SK-N-SH treated with all-trans-retinoic acid at 6 μM for 48 hours (cell line): ENCODE measurements around the gene AR.

Source experiments
- ATAC-seq: fragments of 200-7000 bp; cut with Tn5 transposase; 3 replicates; pipeline ENCODE4 v1.9.1; 2020; ENCODE audit warnings: mild to moderate bottlenecking, moderate library complexity
- ARNTL ChIP-seq: fragments of 450-650 bp; formaldehyde crosslinking; IDR thresholded peaks from 2 replicates; pipeline ENCODE4 v1.5.0; 2020; ENCODE audit warnings: low read depth, mild to moderate bottlenecking, moderate library complexity, borderline replicate concordance
- BACH2 ChIP-seq: fragments of 250-450 bp; sonication (Bioruptor Pico); IDR thresholded peaks from 2 replicates; pipeline ENCODE4 v1.9.0; 2021; ENCODE audit warnings: mild to moderate bottlenecking, borderline replicate concordance
- CREB5 ChIP-seq: fragments of 250-450 bp; sonication (Bioruptor Pico); IDR thresholded peaks from 2 replicates; pipeline ENCODE4 v1.5.1; 2020; ENCODE audit warnings: low read depth, mild to moderate bottlenecking, moderate library complexity
- CSDC2 ChIP-seq: fragments of 250-450 bp; sonication (Bioruptor Pico); IDR thresholded peaks from 2 replicates; pipeline ENCODE4 v1.5.0; 2020; ENCODE audit warnings: mild to moderate bottlenecking, moderate library complexity
- ESRRG ChIP-seq: fragments of 250-450 bp; sonication (Bioruptor Pico); IDR thresholded peaks from 2 replicates; pipeline ENCODE4 v1.6.1; 2021; ENCODE audit warnings: mild to moderate bottlenecking
- GLIS3 ChIP-seq: fragments of 250-450 bp; sonication (Bioruptor Pico); IDR thresholded peaks from 2 replicates; pipeline ENCODE4 v1.5.0; 2020; ENCODE audit warnings: mild to moderate bottlenecking, moderate library complexity
- ISL1 ChIP-seq: fragments of 250-450 bp; sonication (Bioruptor Pico); IDR thresholded peaks from 2 replicates; pipeline ENCODE4 v2.1.2; 2022; ENCODE audit warnings: mild to moderate bottlenecking, moderate library complexity
- OSR1 ChIP-seq: fragments of 250-450 bp; sonication (Bioruptor Pico); IDR thresholded peaks from 2 replicates; pipeline ENCODE4 v1.8.0; 2022; ENCODE audit warnings: moderate library complexity, mild to moderate bottlenecking, inconsistent platforms
- POU6F1 ChIP-seq: fragments of 250-450 bp; sonication (Bioruptor Pico); IDR thresholded peaks from 2 replicates; pipeline ENCODE4 v1.8.0; 2021; ENCODE audit warnings: low read depth, mild to moderate bottlenecking, moderate library complexity, borderline replicate concordance
- RARB ChIP-seq: fragments of 250-450 bp; sonication (Bioruptor Pico); IDR thresholded peaks from 2 replicates; pipeline ENCODE4 v1.8.0; 2021; ENCODE audit warnings: mild to moderate bottlenecking, moderate library complexity
- TCF4 ChIP-seq: fragments of 250-450 bp; sonication (Bioruptor Pico); IDR thresholded peaks from 2 replicates; pipeline ENCODE4 v1.8.0; 2021; ENCODE audit warnings: mild to moderate bottlenecking, moderate library complexity, borderline replicate concordance
- TOX ChIP-seq: fragments of 250-450 bp; sonication (Bioruptor Pico); IDR thresholded peaks from 2 replicates; pipeline ENCODE4 v1.8.0; 2021; ENCODE audit warnings: mild to moderate bottlenecking, moderate library complexity, borderline replicate concordance
- ZC3H10 ChIP-seq: fragments of 250-450 bp; sonication (Bioruptor Pico); IDR thresholded peaks from 2 replicates; pipeline ENCODE4 v1.5.1; 2021; ENCODE audit warnings: mild to moderate bottlenecking, moderate library complexity
- ZFP3 ChIP-seq: fragments of 250-450 bp; sonication (Bioruptor Pico); IDR thresholded peaks from 2 replicates; pipeline ENCODE4 v1.5.0; 2020; ENCODE audit warnings: mild to moderate bottlenecking, moderate library complexity
- ZFP30 ChIP-seq: fragments of 450-650 bp; formaldehyde crosslinking; IDR thresholded peaks from 2 replicates; pipeline ENCODE4 v1.5.0; 2022; ENCODE audit warnings: mild to moderate bottlenecking, moderate library complexity
- ZNF565 ChIP-seq: fragments of 450-650 bp; formaldehyde crosslinking; conservative IDR thresholded peaks from 2 replicates; pipeline ENCODE4 v1.5.0; 2020; ENCODE audit warnings: low read depth, mild to moderate bottlenecking, moderate library complexity
- ZNF70 ChIP-seq: fragments of 450-650 bp; formaldehyde crosslinking; IDR thresholded peaks from 2 replicates; pipeline ENCODE4 v1.5.0; 2020; ENCODE audit warnings: mild to moderate bottlenecking, moderate library complexity
- ZNF8 ChIP-seq: fragments of 450-650 bp; formaldehyde crosslinking; IDR thresholded peaks from 2 replicates; pipeline ENCODE4 v1.5.0; 2020; ENCODE audit warnings: mild to moderate bottlenecking, moderate library complexity
- TF ChIP-seq, protein P1 (sequence below): fragments of 250-450 bp; sonication (Bioruptor Pico); IDR thresholded peaks from 2 replicates; pipeline ENCODE4 v1.5.1; 2021; ENCODE audit warnings: mild to moderate bottlenecking, moderate library complexity
- TF ChIP-seq, protein P2 (sequence below): fragments of 250-450 bp; sonication (Bioruptor Pico); IDR thresholded peaks from 2 replicates; pipeline ENCODE4 v1.8.0; 2020; ENCODE audit warnings: mild to moderate bottlenecking, moderate library complexity, borderline replicate concordance
- TF ChIP-seq, protein P3 (sequence below): fragments of 250-450 bp; sonication (Bioruptor Pico); IDR thresholded peaks from 2 replicates; pipeline ENCODE4 v1.5.0; 2020; ENCODE audit warnings: mild to moderate bottlenecking, moderate library complexity

The AR gene

DNA sequence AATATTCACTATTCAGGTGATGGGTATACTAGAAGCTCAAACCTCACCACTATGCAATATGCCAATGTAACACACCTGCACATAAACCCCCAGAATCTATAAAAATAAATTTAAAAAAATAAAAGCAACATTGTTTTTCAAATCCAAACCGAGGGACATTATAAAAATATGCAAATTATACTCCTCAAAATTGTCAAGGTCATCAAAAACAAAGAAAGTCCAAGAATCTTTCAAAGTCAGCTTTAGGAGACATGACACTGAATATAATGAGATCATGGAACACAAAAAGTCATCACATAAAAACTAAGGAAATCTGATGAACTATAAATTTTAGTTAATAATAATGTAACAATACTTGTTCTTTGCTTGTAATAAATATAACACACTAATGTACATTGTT lies 43.2 kb upstream of the AR start (continued):
- TF ChIP-seq POU6F1 (CRISPR knock-in tag) (no peak), RARB (no peak), CSDC2 (CRISPR knock-in tag) (no peak)

DNA sequence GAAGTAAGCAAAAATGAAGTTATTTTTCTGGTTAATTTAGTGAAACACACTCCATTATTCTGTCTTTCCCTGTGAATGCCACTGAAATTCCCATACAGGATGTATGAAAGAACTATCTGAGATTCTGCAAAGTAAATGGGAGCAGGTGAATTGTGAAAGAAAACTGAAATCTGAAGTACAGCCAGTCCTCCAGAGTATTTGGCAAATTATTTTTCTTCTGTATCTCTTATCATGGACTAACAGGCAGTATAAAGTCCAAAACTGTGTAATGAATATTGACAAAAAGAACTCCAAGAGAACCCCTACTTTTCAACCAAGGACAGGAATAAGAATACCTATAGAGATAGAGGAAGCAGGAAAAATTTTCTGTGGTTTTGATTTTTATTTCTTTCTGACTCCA lies 40.8 kb upstream of the AR start:
- ATAC-seq = no peak

GRCh38 chrX:67503453-67503852 lies 40.4 kb upstream of the AR start:
- TF ChIP-seq ZNF8 (CRISPR knock-in tag) (no peak), ESRRG (CRISPR knock-in tag) (no peak), CSDC2 (CRISPR knock-in tag) (no peak), TOX (no peak), GLIS3 (CRISPR knock-in tag) (no peak), ISL1 (no peak), TCF4 (no peak), CREB5 (CRISPR knock-in tag) (no peak), ZC3H10 (CRISPR knock-in tag) (no peak), ZNF70 (CRISPR knock-in tag) (no peak), ZFP30 (CRISPR knock-in tag) (no peak), ZNF565 (no peak), BACH2 (no peak), ARNTL (CRISPR knock-in tag) (no peak), OSR1 (no peak), RARB (no peak), POU6F1 (CRISPR knock-in tag) (no peak)
- TF ChIP-seq, protein P1, sequence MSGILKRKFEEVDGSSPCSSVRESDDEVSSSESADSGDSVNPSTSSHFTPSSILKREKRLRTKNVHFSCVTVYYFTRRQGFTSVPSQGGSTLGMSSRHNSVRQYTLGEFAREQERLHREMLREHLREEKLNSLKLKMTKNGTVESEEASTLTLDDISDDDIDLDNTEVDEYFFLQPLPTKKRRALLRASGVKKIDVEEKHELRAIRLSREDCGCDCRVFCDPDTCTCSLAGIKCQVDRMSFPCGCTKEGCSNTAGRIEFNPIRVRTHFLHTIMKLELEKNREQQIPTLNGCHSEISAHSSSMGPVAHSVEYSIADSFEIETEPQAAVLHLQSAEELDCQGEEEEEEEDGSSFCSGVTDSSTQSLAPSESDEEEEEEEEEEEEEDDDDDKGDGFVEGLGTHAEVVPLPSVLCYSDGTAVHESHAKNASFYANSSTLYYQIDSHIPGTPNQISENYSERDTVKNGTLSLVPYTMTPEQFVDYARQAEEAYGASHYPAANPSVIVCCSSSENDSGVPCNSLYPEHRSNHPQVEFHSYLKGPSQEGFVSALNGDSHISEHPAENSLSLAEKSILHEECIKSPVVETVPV = no peak
- TF ChIP-seq, protein P2, sequence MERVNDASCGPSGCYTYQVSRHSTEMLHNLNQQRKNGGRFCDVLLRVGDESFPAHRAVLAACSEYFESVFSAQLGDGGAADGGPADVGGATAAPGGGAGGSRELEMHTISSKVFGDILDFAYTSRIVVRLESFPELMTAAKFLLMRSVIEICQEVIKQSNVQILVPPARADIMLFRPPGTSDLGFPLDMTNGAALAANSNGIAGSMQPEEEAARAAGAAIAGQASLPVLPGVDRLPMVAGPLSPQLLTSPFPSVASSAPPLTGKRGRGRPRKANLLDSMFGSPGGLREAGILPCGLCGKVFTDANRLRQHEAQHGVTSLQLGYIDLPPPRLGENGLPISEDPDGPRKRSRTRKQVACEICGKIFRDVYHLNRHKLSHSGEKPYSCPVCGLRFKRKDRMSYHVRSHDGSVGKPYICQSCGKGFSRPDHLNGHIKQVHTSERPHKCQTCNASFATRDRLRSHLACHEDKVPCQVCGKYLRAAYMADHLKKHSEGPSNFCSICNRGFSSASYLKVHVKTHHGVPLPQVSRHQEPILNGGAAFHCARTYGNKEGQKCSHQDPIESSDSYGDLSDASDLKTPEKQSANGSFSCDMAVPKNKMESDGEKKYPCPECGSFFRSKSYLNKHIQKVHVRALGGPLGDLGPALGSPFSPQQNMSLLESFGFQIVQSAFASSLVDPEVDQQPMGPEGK (CRISPR knock-in tag) = no peak
- TF ChIP-seq, protein P3, sequence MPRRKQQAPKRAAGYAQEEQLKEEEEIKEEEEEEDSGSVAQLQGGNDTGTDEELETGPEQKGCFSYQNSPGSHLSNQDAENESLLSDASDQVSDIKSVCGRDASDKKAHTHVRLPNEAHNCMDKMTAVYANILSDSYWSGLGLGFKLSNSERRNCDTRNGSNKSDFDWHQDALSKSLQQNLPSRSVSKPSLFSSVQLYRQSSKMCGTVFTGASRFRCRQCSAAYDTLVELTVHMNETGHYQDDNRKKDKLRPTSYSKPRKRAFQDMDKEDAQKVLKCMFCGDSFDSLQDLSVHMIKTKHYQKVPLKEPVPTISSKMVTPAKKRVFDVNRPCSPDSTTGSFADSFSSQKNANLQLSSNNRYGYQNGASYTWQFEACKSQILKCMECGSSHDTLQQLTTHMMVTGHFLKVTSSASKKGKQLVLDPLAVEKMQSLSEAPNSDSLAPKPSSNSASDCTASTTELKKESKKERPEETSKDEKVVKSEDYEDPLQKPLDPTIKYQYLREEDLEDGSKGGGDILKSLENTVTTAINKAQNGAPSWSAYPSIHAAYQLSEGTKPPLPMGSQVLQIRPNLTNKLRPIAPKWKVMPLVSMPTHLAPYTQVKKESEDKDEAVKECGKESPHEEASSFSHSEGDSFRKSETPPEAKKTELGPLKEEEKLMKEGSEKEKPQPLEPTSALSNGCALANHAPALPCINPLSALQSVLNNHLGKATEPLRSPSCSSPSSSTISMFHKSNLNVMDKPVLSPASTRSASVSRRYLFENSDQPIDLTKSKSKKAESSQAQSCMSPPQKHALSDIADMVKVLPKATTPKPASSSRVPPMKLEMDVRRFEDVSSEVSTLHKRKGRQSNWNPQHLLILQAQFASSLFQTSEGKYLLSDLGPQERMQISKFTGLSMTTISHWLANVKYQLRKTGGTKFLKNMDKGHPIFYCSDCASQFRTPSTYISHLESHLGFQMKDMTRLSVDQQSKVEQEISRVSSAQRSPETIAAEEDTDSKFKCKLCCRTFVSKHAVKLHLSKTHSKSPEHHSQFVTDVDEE (CRISPR knock-in tag) = no peak
- ATAC-seq = no peak

More for the DNA sequence above, 40.8 kb upstream of the AR start:
- TF ChIP-seq GLIS3 (CRISPR knock-in tag) (no peak), ZFP3 (CRISPR knock-in tag) (no peak), TOX (no peak), ESRRG (CRISPR knock-in tag) (no peak), CSDC2 (CRISPR knock-in tag) (no peak), OSR1 (no peak), ZNF70 (CRISPR knock-in tag) (no peak)
